NCI-H2196 (cell line): ENCODE measurements around the gene SBF2.

Experiments used
- DNase-seq: peaks from one replicate; lab custom pipeline; 2025; ENCODE audit not compliant: unreplicated experiment; lab: John Stamatoyannopoulos, UW

Gene SBF2

DNA sequence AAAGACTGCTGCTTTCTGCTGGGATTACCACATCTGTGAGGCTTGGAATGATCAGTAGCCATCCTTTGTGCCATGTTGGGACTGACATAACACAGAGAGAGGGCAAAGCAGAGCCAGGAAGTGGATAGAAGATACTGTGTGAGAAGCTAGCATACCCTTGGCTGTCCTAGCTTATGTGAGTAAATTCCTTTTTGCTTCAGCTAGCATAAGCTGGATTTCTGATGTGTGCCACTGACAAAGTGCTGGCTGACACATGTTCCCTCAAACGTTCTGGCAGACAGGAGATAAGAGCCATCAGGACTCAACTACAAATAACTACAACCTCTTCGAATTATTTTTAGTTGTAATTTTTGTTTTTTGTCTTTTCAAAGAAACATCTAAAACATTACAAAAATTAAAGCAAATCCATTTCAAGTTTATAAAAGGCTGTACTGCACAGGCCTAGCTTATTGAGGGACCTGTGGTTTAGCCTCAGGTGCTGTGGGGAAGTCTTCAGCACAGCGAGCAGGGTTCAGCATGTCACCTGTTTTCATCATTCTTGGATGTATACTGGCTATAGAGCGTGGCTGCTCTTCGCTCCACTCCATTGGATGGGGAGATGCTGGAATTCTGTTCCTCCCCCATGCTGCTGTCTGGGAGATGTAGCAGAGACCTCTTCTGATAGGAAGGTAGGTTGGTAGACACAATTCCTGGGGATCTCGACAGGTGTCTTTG lies 509.3 kb downstream of the SBF2 start:
- no peak for DNase-seq

DNA sequence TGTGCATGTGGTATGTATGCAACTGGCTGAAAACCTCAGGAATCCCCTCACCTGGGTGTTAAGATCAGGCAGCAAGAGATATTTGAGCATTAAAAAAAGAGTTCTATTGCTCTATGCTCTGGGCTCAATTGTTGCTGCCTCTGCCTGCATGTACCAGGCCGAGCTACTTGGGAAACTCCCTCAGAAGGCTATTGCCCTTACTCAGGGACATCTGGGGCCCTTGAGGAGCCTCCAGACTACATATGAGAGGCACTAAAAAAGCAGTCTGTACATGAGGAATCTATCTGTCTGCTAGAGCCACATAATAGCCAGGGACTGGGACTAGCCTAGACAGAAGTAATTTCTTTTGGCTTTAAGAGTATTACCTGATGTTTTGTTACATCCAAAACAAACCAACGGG lies 510.0 kb downstream of the SBF2 start:
- no peak for DNase-seq

DNA sequence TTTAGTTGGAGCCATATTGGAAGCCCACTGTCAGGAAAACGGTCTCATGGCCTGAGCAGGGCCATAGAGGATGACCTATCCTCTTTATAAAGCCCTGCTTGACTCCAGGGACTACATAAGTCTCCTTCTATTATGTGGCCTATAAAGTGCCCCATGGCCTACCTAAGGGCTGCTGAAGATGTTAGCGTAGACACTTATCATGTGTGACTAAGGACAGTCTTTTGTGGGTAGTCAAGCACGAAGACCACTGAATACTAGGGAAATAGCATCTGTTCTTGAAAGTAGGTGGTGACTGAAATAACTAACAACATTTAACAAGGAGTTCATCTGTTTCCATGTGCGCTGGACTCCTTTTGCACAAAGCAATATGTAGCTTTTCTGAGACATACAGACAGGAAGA lies 513.1 kb downstream of the SBF2 start:
- no peak for DNase-seq

DNA sequence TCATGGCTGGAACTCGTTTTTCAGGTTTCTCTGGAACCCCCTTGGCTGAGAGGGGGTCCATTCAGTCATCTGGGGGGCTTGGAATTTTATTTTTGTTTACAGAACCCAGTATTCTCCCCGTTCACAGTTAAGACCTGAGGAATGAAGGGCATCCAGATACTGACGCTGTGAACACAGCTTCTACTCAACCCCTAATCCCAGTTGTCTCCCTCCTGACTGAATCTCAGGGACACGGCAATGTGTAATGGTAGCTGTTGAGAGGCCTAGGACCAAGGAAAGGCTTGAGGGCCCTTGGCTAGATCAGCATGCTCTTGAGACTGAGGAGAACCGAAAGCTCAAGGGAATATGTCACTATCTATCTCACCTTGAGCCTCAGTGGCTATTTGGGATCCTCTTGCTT lies 516.5 kb downstream of the SBF2 start:
- DNase-seq = no peak

- no peak for DNase-seq
These were observed 517.0 kb downstream of the SBF2 start for GRCh38 chr11:9777066-9777465.

DNA sequence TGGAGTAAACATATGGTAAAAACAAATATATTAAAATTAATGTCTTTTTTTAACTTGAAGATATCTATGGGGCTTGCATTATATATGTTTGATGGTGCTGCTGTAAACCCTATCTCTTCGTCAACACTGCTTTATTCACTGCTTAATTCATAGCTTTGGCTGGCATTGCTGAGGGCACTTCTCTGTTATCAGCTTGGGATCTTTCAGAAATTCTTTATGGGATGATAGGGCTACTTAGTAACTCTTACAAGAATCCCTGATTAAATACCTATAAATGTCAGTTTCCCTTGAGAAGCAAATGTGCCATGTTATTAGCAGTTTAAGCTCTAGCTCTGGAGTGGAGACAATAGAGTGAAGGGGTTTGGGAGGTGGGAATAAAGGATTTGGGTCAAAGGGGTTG lies 517.8 kb downstream of the SBF2 start:
- no peak for DNase-seq

DNA sequence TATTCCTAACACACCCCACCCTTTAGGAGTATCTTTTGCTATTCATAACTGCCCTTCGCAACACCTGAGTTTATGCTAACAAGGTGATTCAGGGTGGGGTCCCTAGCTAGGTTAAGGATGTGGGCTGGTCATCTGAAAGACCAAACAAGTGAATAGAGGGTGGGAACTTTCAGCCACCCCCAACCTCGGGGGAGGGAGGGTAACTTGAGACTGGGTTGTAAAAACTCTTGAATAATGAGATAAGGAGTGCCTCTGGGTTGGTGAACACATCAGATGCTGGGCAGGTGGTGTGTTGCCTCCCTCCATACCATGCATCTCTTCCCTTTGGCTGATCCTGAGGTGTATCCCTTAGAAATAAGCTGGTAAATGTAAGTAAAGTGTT lies 518.6 kb downstream of the SBF2 start:
- no peak for DNase-seq

DNA sequence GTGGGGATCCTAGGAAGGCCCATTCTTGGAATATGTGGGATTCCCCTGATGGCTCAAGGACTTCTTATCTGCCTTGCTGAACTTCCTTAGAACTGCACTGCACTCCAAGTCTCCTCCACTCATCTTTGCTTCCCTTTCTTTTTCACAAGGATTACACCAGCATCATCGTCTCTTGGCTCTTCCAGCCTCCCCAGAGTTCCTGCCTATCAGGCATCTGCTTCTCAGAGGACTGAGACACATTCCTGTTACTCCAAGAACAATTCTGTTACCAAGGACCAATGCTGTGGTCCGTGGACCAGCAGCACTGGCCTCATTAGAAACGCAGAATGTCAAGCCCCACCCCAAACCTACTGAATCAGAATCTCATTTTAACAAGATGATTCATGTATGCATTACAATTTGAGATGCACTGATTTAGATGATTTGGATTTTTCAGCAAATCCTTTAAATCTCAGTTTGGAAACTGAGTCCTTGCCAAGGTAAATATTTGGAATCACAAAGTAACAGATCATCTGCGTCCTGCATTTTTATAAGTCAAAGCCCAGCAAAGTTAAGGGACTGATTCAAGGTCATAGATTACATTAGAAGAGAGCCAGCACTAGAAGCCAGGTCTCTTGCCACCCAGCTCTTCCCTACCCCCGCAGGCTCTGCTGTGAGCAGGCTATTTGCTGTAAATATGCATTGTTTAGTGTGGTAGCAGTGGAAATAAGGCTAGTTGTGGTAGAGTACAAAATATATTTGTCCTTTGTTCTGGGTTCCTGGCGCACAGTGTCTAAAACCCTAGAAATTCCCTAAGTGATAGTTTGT lies 519.2 kb downstream of the SBF2 start:
- no peak for DNase-seq

DNA sequence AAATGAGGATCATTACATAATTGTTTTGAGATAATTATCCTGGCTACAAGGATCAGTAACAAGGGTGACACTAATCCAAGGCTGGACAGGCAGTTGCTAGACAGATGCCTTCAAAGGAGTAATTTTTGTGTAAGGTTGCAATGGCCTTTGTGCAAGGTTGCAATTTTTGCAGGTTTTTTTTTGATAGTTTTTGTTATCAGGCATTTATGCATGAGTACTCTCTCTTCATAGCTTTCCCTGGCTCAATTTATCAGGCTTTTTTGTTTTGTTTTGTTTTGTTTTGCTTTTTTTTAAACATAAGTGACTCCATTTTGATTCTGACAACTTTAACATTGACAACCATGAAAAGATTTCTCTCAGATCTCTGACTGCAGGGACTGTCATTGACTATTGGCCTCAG lies 519.9 kb downstream of the SBF2 start:
- DNase-seq = no peak

DNA sequence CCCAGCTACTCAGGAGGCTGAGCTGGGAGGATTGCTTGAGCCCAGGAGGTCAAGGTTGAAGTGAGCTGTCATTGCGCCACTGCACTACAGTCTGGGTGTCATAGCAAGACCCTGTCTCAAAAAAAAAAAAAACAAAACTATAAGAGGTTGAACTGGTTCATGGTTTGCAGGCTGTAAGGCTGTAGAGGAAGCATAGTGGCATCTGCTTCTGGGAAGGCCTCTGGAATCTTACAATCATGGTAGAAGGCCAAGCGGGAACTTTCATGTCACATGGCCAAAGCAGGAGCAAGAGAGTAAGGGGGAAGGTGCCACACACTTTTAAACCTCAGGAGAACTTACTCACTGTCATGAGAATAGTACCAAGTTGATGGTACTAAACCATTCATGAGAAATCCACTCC lies 520.5 kb downstream of the SBF2 start:
- DNase-seq = no peak

DNA sequence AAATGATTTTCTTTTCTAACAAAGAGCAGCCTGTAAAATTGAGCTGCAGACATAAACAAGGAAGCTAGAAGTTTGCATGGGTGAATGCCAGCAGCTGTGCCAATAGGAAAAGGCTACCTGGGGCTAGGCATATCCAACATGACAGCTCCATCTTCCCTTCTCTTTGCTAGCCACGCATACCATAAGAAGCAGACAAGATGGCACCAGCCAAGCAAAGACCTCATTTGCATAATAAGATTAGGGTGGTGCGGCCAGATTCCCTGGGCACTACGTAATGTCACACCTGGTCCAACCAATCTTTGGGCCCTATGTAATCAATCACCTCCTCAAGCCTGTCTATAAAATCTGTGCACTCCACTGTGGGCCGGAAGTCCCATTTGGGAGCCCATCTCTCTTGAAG lies 521.8 kb downstream of the SBF2 start:
- DNase-seq = no peak

DNA sequence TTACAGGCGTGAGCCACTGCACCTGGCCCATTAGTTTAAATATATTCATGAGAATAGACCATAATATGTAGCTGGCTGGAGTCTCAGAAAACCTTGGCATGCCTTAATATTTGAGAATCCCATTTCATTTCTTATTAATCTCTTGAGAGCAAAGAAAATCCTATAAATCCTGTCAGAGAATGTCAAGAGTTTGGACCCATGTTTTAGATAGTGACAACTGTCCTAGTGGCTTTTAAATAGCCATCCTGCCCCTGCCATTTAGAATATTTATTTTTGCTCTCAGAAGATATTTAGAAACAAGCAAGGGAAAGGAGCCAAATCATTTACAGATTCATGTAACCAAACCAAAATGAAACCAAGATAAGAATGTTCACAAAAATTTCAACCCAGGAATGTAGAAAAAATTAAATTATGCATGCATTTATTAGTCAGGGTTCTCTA lies 522.9 kb downstream of the SBF2 start:
- no peak for DNase-seq

DNA sequence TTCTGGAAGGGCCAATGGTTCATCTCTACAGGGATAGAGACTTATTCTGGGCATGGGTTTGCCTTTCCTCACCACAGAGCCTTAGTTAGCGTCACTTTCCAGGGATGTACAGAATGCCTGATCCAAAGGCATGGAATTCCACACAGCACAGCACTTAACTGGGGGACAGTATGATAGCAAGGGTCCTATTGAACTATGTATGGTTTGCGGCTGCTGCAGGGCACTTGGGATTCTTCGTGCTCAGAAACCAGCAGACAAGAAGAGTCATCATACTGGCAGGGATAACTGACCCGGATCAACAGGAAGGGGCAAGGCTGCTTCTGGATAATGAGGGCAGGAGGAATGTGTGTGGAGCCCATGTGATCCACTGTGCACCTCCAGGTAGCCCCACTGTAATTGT lies 524.4 kb downstream of the SBF2 start:
- no peak for DNase-seq

GRCh38 chr11:9765320-9766101 lies 528.5 kb downstream of the SBF2 start:
- DNase-seq = no peak

- DNase-seq = no peak
These were observed 530.7 kb downstream of the SBF2 start for GRCh38 chr11:9763301-9763700.

DNA sequence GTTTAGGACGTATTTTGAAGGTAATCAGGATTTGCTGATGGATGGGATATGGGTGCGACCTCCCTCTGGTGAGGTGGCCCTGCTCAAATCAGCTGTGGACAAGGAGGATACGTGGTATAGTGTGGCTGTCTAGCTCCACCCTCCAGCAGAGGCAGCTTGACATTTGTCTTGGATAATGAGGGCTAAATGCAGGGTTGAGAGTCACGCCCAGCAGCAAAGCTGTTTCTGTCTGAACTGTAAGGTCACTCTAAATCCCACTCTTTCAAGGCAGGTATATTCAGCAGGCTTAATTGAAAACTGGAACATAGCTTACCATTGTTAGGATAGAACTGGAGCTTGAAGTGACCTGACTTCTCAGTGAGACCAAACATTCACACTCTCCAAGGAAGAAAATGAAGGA lies 531.5 kb downstream of the SBF2 start:
- DNase-seq = no peak

GRCh38 chr11:9761441-9761945 lies 532.5 kb downstream of the SBF2 start:
- DNase-seq = no peak

- no peak for DNase-seq
These were observed 533.8 kb downstream of the SBF2 start for GRCh38 chr11:9760193-9760575.

DNA sequence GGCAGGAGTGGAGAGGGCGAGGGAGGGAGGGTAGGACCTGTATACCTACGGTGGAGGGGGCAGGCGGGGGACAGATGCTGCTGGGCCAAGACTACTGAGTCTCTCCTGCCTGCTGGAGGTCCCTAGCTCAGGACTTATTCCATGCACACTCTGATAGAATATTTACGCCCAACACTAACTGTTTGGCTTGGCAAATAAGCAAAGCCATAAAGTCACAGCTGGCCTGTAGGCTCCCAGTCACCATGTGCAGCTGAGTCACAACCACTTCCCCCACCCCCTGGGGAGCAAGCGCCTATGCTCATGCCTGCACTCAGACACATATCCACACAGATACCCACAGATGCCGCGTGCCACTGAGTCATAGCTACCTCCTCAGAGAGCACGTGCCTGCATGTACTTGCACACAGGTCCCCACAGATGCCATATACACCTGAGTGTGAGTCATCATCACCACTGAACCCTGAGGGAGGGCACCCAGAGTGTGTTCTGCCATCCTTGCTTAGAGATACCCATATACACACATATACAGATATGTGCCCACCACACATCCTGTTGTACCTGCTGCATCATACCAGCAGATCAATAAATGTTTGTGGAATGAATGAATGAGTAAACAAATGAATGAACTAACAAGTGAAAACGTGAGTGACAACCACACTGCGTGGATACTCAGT lies 534.4 kb downstream of the SBF2 start:
- DNase-seq = peak; percentile 75

DNA sequence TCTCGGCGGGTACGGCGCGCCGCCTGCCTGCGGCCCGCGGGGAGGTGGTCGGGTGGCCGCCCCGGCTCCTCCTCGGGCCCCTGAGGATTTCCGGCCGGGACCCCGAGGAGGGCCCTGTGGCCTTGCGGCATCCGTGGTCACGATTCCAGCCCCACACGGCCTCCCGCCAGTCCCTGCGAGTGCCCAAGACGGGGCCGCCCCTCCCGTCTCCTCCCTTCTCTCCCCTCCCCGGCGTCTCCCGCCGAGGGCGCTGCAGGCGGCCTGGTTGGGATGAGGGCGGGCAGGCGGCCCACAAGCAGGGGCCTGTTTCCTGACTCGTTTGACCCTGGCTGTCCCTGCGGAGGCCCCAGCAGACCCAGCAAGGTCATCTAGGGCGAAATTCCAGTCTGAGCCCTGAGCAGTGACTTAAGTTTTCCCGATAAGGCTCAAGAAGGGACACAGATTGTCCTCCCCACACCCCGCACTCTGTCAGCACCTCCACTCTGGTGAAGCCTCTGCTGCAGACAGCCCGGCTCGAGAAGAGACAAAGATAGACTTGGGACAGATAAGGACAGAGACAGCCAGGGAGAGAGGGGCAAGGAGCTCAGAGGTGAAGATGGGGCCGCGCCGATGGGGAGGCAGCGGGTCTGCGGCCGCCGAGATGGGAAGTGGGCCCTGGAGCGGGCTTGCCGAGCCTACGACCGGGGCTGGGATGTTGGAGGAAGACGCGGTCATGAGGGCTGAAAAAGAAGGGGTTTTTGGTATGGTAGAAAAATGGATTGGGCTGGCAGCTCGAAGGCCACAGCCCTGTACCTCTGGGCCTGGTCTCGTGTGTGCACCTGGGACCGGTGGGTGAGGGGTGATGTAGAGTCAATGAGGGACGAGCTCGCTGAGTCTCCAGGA lies 535.1 kb downstream of the SBF2 start:
- DNase-seq = peak; percentile 73
